GM19025 (cell line): ENCODE measurements around the gene C9orf85.
"Not testable (repeated sequence)": the region's sequence is repeated elsewhere in the genome, so short reads cannot be mapped to it uniquely, and the experiment has no call there.

Experiments
- ATAC-seq: cut with Tn5 transposase; IDR thresholded peaks from one replicate; pipeline ENCODE4 v1.9.1; 2021; ENCODE audit warnings: mild to moderate bottlenecking, low read depth, moderate library complexity; ENCODE audit not compliant: unreplicated experiment

C9orf85 gene

DNA sequence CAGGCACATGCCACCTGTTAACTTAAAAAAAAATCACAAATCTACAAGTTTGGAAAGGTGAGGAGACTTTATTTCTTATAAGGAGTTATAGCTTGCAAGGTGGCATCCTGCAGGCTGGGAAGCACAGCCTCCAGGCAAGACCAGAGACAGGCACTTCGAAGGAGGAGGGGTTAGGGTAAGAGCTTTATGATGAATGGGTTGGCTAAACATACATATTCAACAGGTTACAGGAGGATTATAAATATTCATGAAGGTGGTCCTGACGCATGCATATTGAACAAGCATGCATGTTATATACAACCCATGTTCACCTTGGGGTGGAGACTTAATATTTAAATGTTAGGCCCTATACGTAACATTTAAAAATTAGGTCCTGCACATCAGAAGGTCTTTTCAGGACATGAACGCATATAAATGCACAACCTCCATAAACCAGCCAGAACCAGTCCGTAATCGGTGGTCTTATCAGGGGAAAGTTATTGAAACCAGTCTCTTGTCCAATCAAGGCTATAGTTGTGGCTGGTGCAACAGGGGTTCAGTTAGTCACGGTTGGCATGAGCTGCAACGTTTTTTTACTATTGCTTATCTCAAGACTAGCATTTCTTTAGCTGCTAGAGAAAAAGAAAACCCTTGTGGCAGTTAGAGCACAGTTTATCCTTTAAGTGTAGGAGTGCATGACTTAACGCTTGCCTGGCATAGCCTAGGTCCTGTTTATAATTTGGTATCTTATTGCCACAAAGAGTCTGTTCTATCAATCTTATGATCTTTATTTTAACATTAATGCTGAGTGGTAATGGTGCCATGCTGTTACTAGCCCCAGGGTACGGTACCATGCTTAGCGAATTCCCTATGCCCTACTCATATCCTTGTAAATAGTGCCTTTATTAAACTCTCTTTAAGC is 76.3 kb downstream of the C9orf85 start:
- ATAC-seq, result no peak

DNA sequence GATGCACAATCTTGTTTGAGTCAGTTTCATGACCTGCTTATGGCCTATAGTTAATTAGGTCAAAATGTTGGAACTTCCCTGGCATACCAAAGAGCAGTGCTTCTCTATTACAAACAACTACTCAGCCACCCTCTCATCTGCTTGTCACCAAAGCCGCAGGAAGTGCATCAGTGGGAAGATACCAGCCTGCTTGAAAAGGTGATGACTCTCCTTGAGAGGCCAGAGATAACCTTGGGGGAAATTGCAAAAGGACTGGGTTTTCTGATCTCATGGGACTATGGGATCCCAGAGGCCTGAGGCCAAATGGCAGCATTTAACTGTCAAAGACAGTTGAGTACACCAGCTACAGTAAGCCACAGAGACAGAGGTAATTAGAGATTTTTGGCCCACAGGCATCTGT is 79.0 kb downstream of the C9orf85 start:
- ATAC-seq, result no peak

DNA sequence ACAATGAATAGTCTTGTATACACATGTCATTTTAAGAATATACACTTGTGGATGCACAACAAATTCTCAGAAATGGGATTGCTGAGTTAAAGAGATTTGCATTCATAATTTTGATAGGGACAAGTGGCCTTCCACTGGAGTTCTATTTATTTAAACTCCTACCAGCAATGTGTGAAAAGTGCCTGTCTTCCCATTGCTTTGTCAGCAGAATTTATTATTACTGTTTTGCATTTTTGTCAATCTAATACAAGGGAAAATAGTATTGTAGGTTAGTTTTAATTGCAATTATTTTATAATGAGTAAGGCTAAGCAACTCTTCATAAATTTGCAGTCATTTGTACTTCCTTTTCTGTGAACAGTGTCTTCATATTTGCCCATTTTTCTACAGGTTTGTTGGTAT is 94.0 kb downstream of the C9orf85 start:
- no peak for ATAC-seq

DNA sequence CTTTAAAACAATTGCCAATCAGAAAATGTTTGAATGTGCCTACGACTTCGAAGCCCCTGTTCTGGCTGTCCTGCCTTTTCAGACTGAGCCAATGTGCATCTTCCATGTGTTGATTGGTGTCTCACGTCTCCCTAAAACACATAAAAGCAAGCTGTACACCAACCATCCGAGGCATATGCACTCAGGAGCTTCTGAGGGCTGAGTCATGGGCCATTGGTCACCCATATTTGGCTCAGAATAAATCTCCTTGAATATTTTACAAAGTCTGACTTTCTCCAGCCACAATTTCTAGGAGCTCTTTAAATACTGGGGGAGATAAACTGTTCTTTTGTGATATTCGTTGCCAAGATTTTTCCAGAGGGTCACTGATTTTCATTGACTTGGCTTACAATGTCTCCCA is 95.1 kb downstream of the C9orf85 start:
- no peak for ATAC-seq

DNA sequence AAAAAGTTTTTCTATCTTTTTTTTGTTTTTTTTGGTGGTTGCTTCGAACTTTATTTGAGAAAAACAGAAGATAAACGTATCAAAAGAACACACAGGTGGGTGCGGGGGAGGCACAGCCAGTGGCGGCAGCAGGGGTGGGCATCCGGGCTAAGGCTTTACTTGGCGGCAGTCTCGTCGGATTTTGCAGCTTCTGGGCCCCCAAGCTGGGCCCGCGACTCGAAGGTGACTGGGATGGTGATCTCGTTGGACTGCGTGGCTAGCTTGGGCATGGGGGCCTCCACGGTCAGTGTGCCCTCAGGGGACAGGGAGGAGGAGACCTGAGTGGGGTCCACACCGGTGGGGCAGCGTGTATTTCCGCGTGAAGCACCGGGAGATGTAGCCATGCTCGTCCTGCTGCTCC is 96.3 kb downstream of the C9orf85 start:
- ATAC-seq, result not testable (repeated sequence)

DNA sequence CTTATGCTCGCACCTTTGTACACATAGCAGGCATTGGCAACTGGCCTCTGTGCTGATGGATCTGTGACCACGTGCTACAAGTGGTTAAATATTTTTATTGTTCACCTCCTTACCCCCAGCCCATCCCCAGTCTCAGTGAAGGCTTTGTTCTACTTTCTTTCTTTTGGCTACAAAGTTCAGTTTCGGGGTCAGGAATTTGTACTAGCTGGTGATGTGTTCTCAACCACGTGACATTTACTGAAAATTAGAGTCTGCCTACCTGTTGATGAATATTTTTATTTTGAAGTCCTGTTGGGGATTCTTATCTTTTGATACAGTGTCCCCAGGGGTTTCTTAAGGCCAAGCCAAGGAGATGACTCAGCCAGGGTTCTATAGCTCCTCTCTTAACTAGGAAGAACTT is 101.2 kb downstream of the C9orf85 start:
- no peak for ATAC-seq

DNA sequence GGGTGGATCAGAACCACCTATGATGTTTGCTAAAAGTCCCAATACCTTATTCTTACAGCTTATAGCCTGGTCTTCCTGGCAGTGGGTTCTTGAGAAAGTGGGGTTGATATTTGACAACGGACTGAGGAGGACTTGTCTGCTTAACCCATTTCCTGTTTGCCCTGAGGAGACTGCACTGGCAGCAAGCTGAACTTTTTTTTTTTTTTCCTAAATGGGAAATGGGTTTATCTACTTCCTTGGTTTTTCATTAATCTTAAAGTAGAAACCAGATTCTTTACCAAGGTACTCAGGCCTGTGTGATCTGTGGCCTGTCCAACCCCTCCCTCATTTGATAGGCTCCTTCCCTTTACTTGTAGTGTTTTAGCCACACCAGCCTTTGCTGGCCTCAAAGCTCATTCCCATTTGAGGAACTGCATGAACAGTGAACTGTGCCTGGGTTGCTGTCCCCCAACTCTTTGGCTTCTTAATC is 101.9 kb downstream of the C9orf85 start:
- ATAC-seq, result no peak

DNA sequence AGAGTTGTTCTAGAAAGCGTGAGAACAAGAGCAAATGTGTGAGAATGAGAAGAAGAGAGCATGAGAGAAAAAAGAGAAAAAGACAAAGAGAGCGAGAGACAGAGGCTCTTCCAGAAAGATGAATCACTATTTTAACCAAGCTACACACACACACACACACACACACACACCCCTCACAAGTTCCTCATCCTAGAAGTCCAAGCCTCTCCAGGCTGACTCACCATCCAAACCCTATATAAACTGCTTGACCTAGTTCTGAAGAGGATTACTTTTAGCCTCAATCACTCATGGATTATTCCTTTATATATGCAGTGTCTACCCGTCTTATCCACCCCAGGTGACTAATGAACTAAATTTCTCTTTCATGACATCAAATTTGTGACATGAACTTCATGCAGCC is 111.4 kb downstream of the C9orf85 start:
- no peak for ATAC-seq
